GM12873 (cell line): ENCODE results near the gene GPR3.

ENCODE experiments used
- TF ChIP-seq, protein P1 (sequence below): IDR thresholded peaks from 2 replicates; pipeline ENCODE4 v1.5.1; 2012; ENCODE audit warnings: low read depth, mild to moderate bottlenecking, moderate library complexity, low read length, control low read depth; ENCODE audit not compliant: insufficient read depth; ENCODE audit errors: missing control alignments

Gene GPR3

DNA sequence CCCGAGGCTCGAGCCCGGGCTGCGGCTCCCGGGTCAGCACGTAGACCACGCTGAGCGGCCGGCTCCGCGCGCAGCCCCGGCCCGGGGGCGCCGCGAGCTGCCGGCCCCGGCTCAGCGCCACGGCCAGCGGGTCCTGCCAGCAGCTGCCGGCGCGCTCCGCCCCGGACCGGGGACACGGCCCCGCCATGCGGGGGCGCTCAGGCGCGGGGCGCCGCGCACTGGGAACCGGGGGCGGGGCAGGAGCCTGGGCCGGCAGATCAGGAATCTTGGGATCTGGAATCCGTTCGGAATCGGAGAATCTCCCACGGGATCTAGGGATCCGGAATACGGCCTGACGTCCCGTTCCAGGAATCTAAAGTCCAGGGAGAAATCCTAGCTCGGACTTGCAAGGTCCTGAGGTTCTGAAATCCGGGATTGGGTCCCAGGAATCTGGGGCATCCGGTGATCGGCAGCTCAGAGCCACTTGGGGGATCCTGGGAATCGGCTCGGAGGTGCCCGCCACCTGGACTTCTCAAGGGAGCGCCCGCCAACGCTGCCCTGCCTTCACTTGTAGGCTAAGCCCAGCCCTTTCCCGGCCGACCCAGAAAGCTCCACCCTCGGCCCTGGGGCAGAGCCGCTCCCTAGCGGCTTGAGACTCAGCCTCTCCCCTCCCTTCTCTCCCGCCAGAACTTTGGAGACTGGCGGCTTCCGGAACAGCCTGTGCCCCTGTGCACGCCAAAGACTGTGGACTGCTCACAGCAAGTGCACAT, 25.8 kb upstream of the GPR3 start, which contains the start of gene MAP3K6:
Gene MAP3K6, minus strand, starts transcription at position 551 of the 749 bp plus-strand sequence. Its CDS starts 364 bp downstream, at position 187.
- TF ChIP-seq, protein P1, sequence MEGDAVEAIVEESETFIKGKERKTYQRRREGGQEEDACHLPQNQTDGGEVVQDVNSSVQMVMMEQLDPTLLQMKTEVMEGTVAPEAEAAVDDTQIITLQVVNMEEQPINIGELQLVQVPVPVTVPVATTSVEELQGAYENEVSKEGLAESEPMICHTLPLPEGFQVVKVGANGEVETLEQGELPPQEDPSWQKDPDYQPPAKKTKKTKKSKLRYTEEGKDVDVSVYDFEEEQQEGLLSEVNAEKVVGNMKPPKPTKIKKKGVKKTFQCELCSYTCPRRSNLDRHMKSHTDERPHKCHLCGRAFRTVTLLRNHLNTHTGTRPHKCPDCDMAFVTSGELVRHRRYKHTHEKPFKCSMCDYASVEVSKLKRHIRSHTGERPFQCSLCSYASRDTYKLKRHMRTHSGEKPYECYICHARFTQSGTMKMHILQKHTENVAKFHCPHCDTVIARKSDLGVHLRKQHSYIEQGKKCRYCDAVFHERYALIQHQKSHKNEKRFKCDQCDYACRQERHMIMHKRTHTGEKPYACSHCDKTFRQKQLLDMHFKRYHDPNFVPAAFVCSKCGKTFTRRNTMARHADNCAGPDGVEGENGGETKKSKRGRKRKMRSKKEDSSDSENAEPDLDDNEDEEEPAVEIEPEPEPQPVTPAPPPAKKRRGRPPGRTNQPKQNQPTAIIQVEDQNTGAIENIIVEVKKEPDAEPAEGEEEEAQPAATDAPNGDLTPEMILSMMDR, result peak; percentile 44

DNA sequence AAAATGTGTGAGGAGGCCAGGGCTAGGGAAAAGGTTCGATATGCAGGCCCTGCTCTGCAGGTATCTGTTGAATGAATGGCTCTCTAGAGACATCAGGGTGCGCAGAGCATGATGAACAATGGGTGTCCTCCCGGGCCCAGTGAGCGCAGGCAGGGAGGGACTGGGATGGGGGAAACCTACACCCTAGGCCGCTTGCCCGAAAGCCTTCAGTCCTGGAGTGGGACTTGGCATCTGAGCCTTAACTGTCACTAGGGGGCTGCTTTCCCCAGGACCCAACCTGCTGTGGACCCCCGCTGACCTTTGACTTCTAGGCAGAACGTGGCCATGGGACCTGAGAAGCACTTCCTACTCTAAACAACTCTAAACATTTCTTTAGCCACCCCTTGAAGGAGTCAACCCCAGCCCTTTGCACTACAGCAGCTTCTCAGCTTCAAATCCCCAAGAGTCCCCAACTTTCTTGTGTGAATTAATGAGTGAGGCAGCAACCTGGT, 25.2 kb upstream of the GPR3 start:
- TF ChIP-seq, protein P1, result no peak

DNA sequence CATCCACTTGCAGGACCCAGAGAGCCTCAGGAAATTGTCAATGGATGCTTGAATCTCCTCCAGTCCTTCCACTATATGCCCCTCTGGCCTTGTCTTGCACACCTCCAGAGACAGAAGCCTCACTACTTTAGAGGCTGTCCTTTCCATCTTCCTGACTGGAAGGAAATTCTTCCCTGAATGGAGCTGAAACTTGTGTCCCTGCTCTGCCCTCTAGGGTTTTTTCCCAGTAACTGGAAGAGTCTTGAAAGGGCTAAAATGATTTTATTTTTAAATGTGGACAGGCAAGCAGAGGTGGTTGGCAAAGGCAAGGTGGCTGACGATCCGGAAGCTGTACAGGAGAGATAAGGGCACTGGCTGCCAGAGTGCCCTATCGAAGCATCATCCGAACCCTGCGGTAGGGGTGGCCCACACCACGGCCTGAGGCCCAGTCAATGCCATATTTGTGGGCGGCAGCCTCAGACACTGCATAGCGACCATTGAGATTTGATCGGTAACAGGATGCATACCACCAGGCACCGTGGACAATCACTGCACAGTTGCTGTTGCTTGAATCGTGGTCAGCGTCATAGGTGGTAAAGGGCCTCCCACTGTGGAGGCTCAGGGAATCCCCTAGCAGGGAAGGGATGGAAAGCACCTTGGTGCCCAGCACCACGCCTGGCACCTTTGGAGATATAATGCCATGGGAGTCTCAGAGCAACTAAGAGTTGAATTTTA, 23.4 kb upstream of the GPR3 start:
- TF ChIP-seq, protein P1, result no peak

DNA sequence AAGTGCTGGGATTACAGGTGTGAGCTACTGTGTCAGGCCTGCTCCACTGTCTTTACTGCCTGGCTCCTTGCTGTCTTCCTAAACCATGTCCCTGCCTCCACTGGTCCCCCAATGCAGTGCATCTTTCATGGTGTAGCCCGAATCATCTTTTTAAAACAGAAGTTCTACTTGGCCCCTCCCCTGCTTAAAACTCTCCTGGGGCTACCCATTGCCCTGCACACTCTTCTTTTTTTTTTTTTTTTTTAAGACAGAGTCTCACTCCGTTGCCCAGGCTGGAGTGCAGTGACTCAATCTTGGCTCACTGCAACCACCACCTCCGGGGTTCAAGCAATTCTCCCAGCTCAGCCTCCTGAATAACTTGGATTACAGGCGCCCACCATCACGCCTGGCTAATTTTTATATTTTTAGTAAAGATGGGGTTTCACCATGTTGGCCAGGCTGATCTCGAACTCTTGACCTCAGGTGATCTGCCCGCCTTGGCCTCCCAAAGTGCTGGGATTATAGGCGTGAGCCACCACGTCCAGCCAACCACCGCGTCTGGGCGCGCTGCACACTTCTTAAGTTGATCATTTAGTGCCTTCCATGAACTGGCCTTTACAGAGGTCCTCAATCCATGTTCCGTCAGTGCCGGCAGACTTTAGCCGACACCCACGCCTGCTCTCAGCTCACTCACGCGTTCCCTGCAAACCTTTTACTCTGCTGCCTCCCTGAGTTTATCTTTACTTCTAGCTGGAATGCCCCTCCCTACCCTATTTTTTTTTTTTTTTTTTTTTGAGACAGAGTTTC, 20.2 kb upstream of the GPR3 start:
- TF ChIP-seq, protein P1, result no peak

DNA sequence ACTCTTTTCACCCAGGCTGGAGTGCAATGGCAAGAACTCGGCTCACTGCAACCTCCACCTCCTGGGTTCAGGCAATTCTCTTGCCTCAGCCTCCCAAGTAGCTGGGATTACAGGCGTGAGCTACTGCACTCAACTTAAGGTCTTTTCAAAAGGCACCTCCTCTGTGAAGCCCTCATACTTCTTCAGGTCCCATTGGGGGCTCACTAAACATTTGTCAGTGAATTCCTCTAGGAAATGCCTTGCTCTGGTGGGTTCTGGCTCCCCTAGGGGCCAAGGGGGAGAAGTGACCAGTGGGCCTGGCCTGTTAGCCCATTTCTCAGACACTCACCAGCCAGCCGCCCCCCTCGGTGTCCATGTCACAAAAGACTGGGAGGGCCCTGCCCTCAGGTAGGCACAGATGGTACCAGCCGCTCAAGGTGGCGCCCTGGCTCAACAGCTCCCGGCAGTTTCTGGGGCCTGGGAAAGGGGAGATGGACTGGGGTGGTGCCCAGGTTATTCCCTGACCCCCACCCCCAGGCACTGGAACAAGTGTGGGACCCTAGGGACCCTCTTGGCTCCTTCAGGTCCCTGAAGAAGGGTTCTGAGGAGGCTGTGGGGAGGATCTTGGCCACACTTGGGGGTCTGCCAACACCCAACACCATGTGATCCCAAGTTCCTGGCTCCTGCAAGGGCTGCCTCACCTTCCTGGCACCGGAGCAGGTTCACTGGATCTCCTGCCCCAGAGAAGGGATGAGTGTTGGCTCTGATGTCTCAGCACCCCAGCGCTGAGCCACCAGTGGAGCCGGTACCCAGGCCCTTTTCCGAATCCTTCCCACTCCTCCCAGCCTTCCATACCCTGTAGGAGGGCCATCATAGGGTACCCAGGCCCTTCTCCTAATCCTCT, 19.4 kb upstream of the GPR3 start:
- TF ChIP-seq, protein P1, result peak; percentile 50

DNA sequence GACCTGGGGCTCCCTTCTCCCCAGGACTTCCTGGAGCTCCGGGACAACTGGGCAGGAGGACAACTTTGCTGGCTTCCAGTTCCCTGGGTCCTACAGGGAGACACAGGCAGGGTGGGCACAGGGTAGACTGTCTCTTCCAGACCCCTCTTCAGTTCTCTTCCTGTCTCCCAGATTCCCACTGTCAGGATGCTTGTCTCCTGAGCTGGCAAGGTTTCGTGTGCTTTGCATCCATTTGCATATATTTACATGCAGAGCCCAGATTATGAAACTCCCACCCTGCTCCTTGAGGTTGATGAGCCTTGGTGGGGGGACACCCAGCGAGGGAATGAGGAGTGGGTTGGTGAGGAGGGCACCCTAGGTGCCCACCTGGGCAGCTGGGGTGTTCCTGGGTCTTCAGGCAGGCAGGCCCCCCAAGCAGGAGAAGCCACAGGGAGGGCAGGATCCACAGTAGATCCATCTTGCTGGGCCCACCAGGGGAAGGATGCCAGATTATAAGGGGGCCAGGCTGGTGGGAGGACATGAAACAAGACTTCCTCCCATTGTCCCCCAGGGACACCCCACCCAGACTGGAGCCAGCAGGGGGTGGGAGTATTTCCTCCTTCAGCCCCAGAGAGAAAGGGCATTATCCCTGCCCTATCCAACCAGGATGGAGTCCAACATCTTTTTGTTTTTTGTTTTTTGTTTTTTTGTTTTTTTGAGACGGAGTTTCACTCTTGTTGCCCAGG, 17.9 kb upstream of the GPR3 start, which contains the start of gene FCN3:
Gene FCN3, minus strand, starts transcription at position 463 of the 725 bp plus-strand sequence. Its CDS starts 6 bp downstream, at position 457.
- TF ChIP-seq, protein P1, result no peak
